MG63 (cell line): Measurements from ENCODE around the gene RMND5A. TPM values are rescaled to one million over a fixed set of nuclear protein-coding genes. Genes with fewer than 3 reads are reported as not detected.

Experiments used
- DNase-seq: peaks from one replicate; pipeline ENCODE4 v3.0.0-alpha.2; 2020
- H3K27me3 ChIP-seq: fragments of 250-450 bp; sonication (Bioruptor Pico); 2 replicates; pipeline ENCODE4 v1.5.1; 2020; ENCODE audit warnings: mild to moderate bottlenecking, moderate library complexity
- H3K36me3 ChIP-seq: fragments of 250-450 bp; sonication (Bioruptor Pico); 2 replicates; pipeline ENCODE4 v1.5.1; 2020; ENCODE audit warnings: mild to moderate bottlenecking, moderate library complexity
- H3K4me3 ChIP-seq: fragments of 250-450 bp; sonication (Bioruptor Pico); 2 replicates; pipeline ENCODE4 v1.5.1; 2020; ENCODE audit warnings: mild to moderate bottlenecking, moderate library complexity
- H3K9me3 ChIP-seq: fragments of 250-450 bp; sonication (Bioruptor Pico); 2 replicates; pipeline ENCODE4 v1.5.1; 2020; ENCODE audit warnings: mild to moderate bottlenecking, moderate library complexity
- total RNA-seq: library from RNA; depleted of rRNA; stranded (reverse); fragments of >200 nt; shearing (Covaris generic); gene quantifications from 2 replicates; pipeline ENCODE4 v1.2.3, GENCODE V29; 2014; ENCODE audit warnings: low replicate concordance

Gene RMND5A
- total RNA-seq, 1 experiment from 2014 or later: 27.3 TPM

DNA sequence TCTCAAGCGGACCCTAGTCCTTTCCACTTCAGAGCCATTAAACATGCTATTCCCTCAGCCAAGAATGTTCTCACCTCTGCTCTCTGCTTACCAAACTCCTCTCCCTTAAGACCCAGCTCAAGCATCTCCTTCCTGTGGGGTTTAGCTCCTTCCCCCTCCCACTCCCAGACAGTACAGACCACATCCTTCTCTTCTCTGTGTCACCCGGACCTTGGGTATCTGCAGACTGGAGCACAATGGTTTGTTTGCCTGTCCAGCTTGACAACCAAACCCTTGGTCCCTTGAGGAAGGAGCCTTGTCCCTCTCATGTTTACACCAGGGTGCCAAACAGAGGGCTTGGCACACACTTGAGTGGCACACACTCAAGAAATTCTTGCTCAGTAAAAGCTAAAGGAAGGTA is 74.8 kb downstream of the RMND5A start:
- Histone ChIP-seq H3K4me3 (no peak overlapping the region), H3K27me3 (peaks cover 16% of the 10 kb centered on the region), H3K36me3 (no peaks in the 10 kb centered on the region), H3K9me3 (peaks cover 4% of the 10 kb centered on the region)
- DNase-seq: no peak

DNA sequence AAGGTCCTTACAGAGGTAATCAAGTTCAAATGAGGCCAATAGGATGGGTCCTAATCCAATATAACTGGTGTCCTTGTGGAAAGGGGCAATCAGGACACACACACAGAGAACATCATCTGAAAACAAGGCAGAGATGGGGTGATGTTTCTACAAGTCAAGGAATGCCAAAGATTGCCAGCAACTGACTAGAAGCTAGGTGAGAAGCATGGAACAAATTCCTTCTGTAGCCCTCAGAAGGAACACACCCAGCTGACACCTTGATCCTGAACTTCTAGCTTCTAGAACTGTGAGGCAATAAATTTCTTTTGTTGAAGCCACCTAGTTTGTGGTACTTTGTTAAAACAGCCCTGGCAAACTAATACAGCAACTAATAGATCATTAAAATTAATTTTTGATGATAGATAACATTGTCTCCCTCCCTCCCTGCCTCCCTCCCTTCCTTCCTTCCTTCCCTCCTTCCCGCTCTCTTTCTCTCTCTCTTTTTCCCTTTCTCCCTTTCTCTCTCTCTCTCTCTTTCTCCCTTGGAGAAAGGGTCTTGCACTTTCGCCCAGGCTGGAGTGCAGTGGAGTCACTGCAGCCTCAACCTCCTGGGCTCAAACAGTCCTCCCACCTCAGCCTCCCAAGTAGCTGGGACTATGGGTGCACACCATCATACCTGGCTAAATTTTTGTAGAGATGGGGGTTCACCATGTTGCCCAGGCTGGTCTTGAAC is 80.9 kb downstream of the RMND5A start:
- Histone ChIP-seq H3K27me3 (no peaks in the 10 kb centered on the region), H3K4me3 (no peak overlapping the region), H3K36me3 (no peaks in the 10 kb centered on the region), H3K9me3 (peaks cover 3% of the 10 kb centered on the region)
- DNase-seq: no peak

DNA sequence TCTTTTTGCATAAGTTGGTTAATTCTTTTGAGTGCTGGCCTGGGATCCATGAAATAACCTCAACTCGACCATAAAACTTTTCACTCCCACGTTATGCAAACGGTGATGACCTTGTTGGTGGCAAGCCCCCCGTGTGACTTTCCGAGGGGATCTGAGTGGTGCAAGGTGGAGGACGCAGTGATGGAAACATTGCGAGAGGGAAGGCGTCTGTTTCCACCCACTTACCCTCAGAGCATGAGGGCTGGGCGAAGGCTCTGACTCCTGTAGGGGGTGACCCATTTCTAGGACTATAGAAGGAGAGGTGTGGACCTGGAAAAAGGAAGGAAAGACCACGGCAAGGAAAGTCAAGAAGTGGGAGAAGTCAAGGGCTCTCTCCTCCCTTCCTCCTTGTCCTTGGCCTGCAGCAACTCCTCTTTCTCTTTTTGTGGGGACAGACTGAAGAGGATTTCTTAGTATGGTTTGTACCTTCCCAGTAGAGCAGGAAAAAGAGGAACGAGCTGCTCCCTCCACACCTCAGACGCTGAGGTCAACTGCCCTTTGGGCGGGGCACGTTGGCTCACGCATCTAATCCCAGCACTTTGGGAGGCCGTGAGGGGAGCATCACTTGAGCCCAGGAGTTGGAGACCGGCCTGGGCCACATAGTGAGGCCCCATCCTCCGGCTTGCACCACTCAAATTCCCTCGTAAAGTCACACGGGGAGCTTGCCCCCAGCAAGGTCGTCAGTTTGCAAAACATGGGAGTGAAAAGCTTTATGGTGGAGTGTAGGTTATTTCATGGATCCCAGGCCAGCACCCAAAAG is 86.2 kb downstream of the RMND5A start:
- no peak overlapping the region for H3K4me3 ChIP-seq
- H3K27me3 ChIP-seq: no peaks in the 10 kb centered on the region
- H3K36me3 ChIP-seq: no peaks in the 10 kb centered on the region
- H3K9me3 ChIP-seq: no peaks in the 10 kb centered on the region
- DNase-seq: no peak

DNA sequence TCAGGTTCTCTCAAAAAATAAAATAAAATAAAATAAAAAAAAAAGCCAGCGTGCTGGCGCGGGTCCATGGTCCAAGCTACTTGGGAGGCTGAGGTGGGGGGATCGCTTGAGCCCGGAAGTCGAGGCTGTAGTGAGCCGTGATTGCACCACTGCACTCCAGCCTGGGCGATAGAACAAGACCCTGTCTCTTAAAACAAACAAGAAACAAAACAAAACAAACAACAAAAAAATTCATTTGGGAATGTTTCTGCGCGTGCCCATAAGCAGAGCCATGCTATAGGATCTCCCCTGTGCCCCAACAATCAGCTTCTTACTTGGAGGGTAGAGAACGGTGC is 87.0 kb downstream of the RMND5A start:
- no peak for DNase-seq
- no peaks in the 10 kb centered on the region for H3K27me3 ChIP-seq
- no peaks in the 10 kb centered on the region for H3K36me3 ChIP-seq
- no peak overlapping the region for H3K4me3 ChIP-seq
- H3K9me3 ChIP-seq: no peaks in the 10 kb centered on the region

DNA sequence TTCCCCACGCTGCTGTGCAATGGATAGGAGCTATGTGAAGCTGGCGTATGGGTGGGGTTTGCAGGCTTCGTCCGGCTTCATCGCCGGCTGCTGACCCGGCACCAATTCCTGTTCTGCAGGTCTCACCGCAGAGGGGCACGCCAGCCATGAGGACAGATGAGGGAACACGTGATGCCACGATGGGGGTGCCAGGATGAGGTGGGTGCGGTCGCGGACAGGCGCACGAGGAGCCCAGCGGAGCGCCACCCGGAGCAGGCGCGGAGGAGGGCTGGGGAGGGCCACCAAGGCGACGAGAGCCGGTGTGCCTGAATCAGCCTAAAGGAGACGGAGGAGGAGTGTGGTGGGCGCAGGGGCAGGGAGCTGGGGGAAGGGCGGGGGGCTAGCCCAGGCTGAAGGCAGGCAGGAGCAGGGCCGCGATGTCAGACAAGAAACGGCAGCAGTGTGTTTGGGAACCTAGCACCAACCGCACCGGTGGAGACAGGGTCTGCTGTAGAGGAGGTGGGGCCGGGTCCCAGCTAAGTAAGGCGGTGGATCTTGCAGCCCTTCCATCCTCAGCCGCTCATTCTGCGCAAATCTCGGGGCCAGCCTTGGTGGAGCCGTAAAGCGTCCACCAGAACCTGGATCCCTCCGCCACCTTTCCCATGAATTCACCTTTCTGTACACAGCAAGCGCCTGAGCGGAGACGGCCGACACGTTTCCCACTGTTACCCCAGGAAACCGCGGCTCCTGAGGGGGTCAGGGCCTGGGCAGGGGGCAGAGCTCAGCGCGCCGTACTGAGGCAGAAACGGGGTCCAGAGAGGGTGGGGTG is 87.6 kb downstream of the RMND5A start:
- Histone ChIP-seq H3K36me3 (no peaks in the 10 kb centered on the region), H3K4me3 (peak overlapping the region; percentile 13), H3K9me3 (no peaks in the 10 kb centered on the region), H3K27me3 (no peaks in the 10 kb centered on the region)
- DNase-seq: no peak

DNA sequence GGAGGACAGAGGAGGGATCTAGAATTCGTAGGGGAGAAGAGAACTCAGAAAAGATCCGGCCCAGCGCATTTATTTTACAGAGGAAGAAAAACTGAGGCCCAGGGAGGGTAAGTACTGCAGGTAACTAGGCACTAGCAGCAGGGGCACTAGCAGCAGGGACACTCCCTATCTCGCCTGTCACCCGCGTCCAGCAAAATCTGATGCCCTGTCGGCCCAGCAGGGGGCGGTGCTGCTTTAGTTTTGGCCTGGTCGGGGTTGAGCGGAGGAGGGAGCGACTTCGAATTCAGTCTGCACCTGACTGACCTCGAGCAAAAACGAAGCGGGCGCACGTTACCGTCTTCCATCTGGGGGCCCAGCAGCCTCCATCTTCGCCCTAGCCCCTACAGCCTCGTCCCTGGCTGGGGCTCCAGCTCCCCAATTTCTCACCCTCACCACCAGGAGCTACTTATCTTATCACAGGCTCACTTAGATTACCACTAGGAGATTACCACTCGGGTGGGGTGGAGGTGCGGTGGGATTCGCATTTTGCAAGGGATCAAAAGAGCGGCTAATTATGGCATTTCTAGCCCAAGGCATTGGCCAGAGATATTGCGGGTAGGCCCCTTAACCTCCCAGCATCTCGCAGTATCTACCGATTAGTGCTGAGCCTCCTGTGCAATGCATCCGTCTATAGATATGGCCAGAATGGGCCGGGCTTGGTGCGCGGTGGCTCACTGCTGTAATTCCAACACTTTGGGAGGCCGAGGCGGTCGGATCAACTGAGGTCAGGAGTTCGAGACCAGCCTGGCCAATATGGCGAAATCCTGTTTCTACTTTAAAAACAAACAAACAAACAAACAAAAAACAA is 88.4 kb downstream of the RMND5A start:
- H3K4me3 ChIP-seq: peak overlapping the region; percentile 13
- H3K36me3 ChIP-seq: no peaks in the 10 kb centered on the region
- H3K9me3 ChIP-seq: no peaks in the 10 kb centered on the region
- peak; percentile 68 for DNase-seq
- no peaks in the 10 kb centered on the region for H3K27me3 ChIP-seq

DNA sequence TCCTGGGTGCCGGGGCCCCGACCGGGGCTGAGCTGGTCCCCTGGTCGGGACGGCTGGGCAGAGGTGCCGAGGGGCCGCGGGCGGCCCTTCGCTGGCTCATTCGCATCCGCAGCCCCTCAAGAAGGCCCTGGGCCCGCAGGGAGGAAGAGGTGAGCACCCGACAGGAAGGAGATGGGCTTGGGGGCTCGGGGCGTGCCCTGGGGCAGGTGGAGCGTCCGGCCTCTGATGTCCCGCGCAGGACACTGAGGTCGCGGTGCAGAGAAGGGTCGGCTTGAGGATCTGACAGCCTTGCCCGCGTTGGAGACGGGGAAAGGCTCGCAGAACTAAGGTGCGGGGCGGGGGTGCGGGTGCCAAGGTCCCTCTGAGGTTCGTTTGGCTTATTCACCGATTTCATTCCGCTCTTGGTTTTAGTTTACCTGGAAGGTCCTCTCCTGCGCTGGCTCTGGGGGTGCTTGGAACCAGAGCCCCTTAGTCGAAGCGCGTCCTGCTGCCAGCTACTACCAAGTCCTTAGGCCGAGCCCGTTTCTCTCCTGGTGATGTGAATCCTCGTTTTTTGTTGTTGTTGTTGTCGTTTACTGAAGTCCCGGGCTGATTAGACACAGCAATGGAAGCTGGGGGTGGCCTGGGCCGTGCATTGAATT is 89.5 kb downstream of the RMND5A start:
- no peaks in the 10 kb centered on the region for H3K9me3 ChIP-seq
- H3K4me3 ChIP-seq: no peak overlapping the region
- H3K27me3 ChIP-seq: no peaks in the 10 kb centered on the region
- no peaks in the 10 kb centered on the region for H3K36me3 ChIP-seq
- no peak for DNase-seq

DNA sequence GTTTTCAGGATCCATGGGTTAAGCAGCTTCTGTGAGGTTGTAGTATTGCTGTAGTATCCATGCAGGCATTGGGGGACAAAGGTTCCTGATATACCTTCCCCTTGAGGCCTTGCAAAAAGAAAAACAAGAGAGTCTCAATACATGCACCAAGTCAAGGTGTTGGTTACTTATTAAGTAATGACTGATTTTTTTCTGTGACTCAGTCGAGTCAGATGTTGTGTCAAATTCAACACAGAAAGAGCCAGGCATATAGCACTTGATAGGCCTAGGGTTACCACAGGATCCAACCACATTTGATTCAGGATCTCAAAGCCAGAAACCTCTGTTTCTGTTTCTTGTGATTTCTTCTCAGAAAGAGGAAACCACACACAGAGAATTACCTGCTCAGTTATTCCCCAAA is 95.5 kb downstream of the RMND5A start:
- Histone ChIP-seq H3K9me3 (no peaks in the 10 kb centered on the region; the same call in 1 of the 2 replicates), H3K4me3 (no peak overlapping the region), H3K36me3 (no peaks in the 10 kb centered on the region), H3K27me3 (no peaks in the 10 kb centered on the region)
- DNase-seq: no peak

DNA sequence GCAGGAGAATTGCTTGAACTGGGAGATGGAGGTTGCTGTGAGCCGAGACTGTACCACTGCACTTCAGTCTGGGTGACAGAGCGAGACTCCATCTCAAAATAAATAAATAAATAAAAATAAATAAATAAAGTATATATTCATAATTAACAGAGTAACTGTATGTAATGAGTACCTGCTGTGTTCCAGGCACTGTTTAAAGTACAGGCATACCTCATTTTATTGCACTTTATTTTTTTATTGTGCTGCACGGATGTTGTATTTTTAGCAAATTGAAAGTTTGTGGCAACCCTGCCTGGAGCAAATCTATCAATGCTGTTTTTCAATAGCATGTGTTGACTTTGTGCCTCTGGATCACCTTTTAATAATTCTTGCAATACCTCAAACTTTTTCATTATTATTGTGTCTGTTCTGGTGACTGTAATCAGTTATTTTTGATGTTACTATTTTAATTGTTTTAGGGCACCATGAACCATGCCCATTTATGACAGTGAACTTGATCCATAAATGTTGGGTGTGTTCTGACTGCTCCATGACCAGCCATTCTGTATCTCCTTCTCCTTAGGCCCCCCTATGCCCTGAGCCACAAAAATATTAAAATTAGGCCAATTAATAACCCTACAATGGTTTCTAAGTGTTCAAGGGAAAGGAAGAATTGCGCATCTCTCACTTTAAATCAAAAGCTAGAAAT is 98.2 kb downstream of the RMND5A start:
- no peak for DNase-seq
- Histone ChIP-seq H3K9me3 (no peaks in the 10 kb centered on the region; the same call in 1 of the 2 replicates), H3K36me3 (no peaks in the 10 kb centered on the region), H3K27me3 (no peaks in the 10 kb centered on the region), H3K4me3 (no peak overlapping the region)

DNA sequence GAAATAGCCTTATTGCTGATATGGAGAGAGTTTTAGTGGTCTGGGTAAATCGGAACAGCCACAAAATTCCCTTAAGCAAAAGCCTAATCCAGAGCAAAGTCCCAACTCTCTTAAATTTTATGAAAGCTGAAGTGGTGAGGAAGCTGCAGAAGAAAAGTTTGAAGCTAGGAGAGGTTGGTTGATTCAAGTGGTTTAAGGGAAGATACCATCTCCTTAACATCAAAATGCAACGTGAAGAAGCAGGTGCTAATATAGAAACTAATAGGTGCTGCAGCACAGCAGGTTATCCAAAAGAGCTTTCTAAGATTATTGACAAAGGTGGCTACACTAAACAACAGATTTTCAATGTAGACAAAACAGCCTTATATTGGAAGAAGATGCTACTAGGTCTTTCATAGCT is 98.9 kb downstream of the RMND5A start:
- DNase-seq: no peak
- H3K9me3 ChIP-seq: no peaks in the 10 kb centered on the region; the same call in 1 of the 2 replicates
- no peaks in the 10 kb centered on the region for H3K36me3 ChIP-seq
- no peaks in the 10 kb centered on the region for H3K27me3 ChIP-seq
- H3K4me3 ChIP-seq: no peak overlapping the region

DNA sequence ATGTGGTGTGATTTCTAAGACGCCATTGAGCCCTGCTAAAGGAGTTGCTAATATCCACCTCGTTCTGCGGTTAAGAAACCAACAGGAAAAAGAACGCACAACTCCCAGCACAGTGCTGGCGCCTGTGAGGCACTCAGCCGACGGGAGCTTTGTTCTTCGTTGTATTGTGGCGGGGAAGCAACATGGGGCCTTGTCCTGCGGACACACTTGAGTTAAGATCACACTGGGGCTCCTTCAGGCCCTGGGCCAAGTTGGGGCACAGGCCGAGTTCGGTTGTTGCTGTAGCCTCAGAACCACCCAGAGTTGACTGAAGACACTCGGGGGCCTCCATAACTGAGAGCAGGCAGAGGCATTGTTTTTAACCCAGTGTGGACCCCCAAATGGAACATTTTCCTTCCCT is 101.2 kb downstream of the RMND5A start:
- no peaks in the 10 kb centered on the region for H3K27me3 ChIP-seq
- H3K36me3 ChIP-seq: no peaks in the 10 kb centered on the region
- DNase-seq: no peak
- no peaks in the 10 kb centered on the region; the same call in 1 of the 2 replicates for H3K9me3 ChIP-seq
- H3K4me3 ChIP-seq: no peak overlapping the region

DNA sequence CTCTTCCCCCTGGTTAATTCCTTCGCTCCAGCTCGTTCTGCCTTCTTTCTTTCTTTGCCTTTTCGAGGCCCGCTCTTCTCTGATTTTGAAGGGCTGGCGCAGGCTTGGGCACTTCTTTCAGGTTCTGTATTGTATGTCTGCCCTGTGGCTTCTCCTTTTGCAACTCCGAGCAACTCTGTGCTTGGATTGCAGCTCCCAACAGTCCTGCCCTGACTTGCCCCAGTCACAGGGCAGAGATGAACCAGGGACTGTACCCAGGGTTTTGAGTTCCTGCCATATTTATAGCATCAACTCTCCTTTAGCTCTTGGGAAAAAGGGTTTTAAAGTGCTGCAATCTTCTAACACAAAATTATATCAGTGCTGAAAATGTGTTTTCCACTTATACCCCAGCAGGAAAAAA is 101.8 kb downstream of the RMND5A start:
- Histone ChIP-seq H3K9me3 (no peaks in the 10 kb centered on the region; the same call in 1 of the 2 replicates), H3K36me3 (no peaks in the 10 kb centered on the region), H3K27me3 (no peaks in the 10 kb centered on the region), H3K4me3 (no peak overlapping the region)
- no peak for DNase-seq

DNA sequence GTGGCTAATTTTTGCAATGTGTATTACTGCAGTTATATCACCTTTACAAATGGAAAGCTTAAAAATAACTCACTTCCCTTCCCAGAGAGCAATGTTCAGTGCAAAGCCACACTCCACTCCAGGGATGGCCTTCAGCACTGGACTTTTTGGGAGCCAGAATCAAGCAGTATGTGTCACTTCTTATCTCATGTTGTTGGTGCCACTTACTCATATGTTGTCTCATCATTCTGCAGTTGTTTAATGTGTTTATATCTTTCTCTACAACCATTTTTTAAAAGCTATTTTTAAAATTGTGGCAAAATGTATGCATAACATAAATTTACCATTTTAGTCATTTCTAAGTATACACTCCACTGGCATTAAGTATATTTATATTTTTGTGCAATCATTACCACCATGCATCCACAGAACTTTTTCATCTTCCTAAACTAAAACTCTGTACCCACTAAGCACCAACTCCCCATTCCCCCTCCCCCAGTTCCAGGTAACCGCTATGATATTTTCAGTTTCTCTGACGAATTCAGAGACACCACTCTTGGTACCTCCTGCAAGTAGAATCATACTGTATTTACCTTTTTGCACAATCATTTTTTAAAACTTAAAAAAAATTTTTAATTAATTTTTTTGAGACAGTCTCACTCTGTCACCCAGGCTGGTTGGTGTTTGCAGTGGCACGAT is 102.7 kb downstream of the RMND5A start:
- H3K27me3 ChIP-seq: no peaks in the 10 kb centered on the region

DNA sequence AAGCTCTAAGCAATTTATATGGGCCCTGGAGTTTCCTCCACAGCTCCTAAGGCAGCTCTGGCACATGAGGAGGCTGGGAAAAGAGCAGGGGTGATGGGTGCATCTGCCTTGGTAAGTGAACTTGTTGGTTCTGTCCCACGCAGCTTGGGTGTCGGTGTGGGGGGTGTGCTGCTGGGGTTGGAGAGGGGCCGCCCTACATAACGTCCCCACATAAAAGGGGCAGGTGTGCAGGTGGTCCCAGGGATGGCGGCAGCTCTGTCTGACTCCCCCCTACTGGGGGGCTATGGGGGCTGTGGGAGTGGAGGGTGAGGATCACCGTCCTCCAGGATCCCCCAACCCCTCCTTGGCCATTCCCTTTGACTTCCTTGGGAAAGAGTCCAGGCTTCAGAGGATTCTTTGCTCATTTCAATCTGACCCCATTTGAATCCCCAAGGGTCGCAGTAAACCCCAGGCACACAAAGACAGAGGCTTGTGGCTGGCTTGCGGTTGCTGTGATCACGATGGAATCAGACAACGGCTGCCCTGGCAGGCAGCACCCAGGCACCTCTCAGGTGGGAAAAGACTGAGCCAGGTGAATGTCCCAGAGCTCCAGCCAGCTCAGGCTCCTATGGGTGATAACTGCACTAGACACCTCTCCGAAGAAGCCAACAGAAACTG is 105.1 kb downstream of the RMND5A start:
- Histone ChIP-seq H3K27me3 (no peaks in the 10 kb centered on the region), H3K36me3 (no peaks in the 10 kb centered on the region), H3K9me3 (no peaks in the 10 kb centered on the region), H3K4me3 (no peak overlapping the region)
- no peak for DNase-seq

More for the DNA sequence above, 102.7 kb downstream of the RMND5A start:
- H3K9me3 ChIP-seq: no peaks in the 10 kb centered on the region; the same call in 1 of the 2 replicates
- H3K36me3 ChIP-seq: no peaks in the 10 kb centered on the region
- DNase-seq: no peak
- no peak overlapping the region for H3K4me3 ChIP-seq
